Calu3 (cell line): Measurements from ENCODE around the gene DHX40. TPM values are rescaled to one million over a fixed set of nuclear protein-coding genes. Genes with fewer than 3 reads are reported as not detected.
"Not testable (repeated sequence)": the region's sequence is repeated elsewhere in the genome, so short reads cannot be mapped to it uniquely, and the experiment has no call there.

ENCODE experiments used
- BruUV-seq: library from RNA; stranded (reverse); fragments of 400-500 nt; replicated peaks from 2 replicates; lab custom pipeline; 2021; lab: Mats Ljungman, UMichigan
- CTCF ChIA-PET: fragments of 300-600 bp; sonication (Branson Sonifier 250); formaldehyde crosslinking; loops from one replicate; lab custom pipeline; 2022; ENCODE audit warnings: antibody characterized with exemption; lab: Charles Lee
- DNase-seq: peaks from one replicate; pipeline ENCODE4 v3.0.0; 2022
- H3K27ac Mint-ChIP-seq: one replicate; pipeline ENCODE4 v1.8.0; 2022; ENCODE audit warnings: mixed read lengths; ENCODE audit not compliant: unreplicated experiment
- H3K27me3 Mint-ChIP-seq: one replicate; pipeline ENCODE4 v1.8.0; 2022; ENCODE audit warnings: mixed read lengths; ENCODE audit not compliant: unreplicated experiment
- H3K36me3 Mint-ChIP-seq: one replicate; pipeline ENCODE4 v1.8.0; 2022; ENCODE audit warnings: mild to moderate bottlenecking, moderate library complexity, mixed read lengths; ENCODE audit not compliant: insufficient read depth, unreplicated experiment
- H3K4me1 Mint-ChIP-seq: one replicate; pipeline ENCODE4 v1.8.0; 2022; ENCODE audit warnings: mild to moderate bottlenecking, low read depth, mixed read lengths; ENCODE audit not compliant: unreplicated experiment
- H3K4me3 Mint-ChIP-seq: one replicate; pipeline ENCODE4 v1.8.0; 2022; ENCODE audit warnings: mild to moderate bottlenecking, low read depth, moderate library complexity, mixed read lengths; ENCODE audit not compliant: unreplicated experiment
- H3K9me3 Mint-ChIP-seq: one replicate; pipeline ENCODE4 v1.8.0; 2022; ENCODE audit warnings: low read depth, mixed read lengths; ENCODE audit not compliant: unreplicated experiment
- intact Hi-C: fragments of 100-400 bp; cut with micrococcal nuclease; formaldehyde crosslinking; loops from one replicate; pipeline ENCODE4 v1.10.0; 2022; ENCODE audit not compliant: unreplicated experiment
- total RNA-seq: library from RNA; stranded (reverse); gene quantifications from 2 replicates; pipeline ENCODE4 v1.2.3, GENCODE V29; 2022
- TF ChIP-seq, protein P1 (sequence below): fragments of 200-600 bp; IDR thresholded peaks from one replicate; pipeline ENCODE4 v1.8.0; 2022; ENCODE audit warnings: antibody characterized with exemption; ENCODE audit not compliant: unreplicated experiment

Gene DHX40
- total RNA-seq, 1 experiment from 2014 or later, result 14.9 TPM

DNA sequence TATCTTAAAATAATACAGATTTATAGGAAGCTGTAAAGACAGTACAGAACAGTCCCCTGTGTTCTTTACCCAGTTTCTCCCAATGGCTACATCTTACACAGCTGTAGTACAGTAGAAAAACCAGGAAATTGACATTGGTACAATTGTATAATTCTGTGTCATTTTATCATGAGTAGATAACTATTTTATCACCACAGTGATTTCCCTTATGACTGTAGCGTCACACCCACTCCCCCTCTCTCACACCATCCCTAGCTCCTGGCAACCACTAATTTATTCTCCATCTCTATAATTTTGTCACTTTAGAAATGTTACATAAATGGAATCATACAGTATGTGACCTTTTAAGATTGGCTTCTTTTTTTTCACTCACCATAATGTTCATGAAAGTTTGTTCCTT lies 85.2 kb downstream of the DHX40 start:
- Mint-ChIP-seq H3K9me3 (no peaks in the 10 kb centered on the region), H3K4me1 (no peaks in the 10 kb centered on the region), H3K4me3 (no peak overlapping the region), H3K27me3 (no peaks in the 10 kb centered on the region), H3K36me3 (peaks cover 70% of the 10 kb centered on the region), H3K27ac (no peak overlapping the region)
- intact Hi-C loops, result no loop called here
- BruUV-seq, result no TSS peak
- CTCF ChIA-PET, result no interaction called here
- TF ChIP-seq, protein P1, sequence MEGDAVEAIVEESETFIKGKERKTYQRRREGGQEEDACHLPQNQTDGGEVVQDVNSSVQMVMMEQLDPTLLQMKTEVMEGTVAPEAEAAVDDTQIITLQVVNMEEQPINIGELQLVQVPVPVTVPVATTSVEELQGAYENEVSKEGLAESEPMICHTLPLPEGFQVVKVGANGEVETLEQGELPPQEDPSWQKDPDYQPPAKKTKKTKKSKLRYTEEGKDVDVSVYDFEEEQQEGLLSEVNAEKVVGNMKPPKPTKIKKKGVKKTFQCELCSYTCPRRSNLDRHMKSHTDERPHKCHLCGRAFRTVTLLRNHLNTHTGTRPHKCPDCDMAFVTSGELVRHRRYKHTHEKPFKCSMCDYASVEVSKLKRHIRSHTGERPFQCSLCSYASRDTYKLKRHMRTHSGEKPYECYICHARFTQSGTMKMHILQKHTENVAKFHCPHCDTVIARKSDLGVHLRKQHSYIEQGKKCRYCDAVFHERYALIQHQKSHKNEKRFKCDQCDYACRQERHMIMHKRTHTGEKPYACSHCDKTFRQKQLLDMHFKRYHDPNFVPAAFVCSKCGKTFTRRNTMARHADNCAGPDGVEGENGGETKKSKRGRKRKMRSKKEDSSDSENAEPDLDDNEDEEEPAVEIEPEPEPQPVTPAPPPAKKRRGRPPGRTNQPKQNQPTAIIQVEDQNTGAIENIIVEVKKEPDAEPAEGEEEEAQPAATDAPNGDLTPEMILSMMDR, result no peak
- DNase-seq, result no peak

DNA sequence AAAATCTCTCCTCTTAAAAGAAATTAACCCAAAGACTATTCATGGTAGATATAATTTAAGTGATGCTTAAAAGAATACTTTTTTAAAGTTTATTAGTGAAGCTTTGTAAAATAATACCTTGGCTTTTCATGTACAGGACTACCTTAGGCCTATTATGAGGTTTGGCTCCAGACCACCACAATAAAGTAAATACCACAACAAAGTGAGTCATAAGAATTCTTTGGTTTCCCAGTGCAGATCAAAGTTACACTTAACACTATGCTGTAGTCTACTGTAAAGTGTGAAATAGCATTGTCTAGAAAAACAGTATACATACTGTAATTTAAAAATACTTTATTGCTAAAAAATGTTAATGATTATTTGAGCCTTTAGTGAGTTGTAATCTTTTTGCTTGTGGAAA lies 85.9 kb downstream of the DHX40 start:
- CTCF ChIA-PET, result no interaction called here
- no peak overlapping the region for H3K4me3 Mint-ChIP-seq
- intact Hi-C loops, result no loop called here
- TF ChIP-seq, protein P1, result no peak
- H3K27ac Mint-ChIP-seq, result no peak overlapping the region
- H3K4me1 Mint-ChIP-seq, result no peaks in the 10 kb centered on the region
- H3K36me3 Mint-ChIP-seq, result peaks cover 67% of the 10 kb centered on the region
- no peaks in the 10 kb centered on the region for H3K9me3 Mint-ChIP-seq
- DNase-seq, result no peak
- H3K27me3 Mint-ChIP-seq, result no peaks in the 10 kb centered on the region
- BruUV-seq, result no TSS peak

DNA sequence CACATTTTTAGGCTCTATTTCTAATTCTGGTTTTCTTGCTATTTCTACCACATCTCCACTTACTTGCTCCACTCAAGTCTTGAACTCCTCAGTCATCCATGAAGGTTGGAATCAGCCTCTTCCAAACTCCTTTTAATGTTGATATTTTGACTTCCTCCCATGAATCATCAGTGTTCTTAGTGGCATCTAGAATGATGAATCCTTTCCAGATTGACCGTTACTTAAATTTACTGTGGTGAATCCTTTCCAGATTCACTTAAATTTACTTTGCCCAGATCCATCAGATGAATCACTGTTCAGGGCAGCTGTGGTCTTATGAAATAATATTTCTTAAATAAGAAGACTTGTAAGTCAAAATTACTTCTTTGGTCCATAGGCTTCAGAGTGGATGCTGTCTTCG lies 86.7 kb downstream of the DHX40 start:
- TF ChIP-seq, protein P1, result no peak
- no TSS peak for BruUV-seq
- Mint-ChIP-seq H3K36me3 (peaks cover 60% of the 10 kb centered on the region), H3K27me3 (no peaks in the 10 kb centered on the region), H3K9me3 (no peaks in the 10 kb centered on the region), H3K4me1 (no peaks in the 10 kb centered on the region), H3K4me3 (no peak overlapping the region), H3K27ac (no peak overlapping the region)
- CTCF ChIA-PET, result no interaction called here
- DNase-seq, result no peak
- intact Hi-C loops, result no loop called here

DNA sequence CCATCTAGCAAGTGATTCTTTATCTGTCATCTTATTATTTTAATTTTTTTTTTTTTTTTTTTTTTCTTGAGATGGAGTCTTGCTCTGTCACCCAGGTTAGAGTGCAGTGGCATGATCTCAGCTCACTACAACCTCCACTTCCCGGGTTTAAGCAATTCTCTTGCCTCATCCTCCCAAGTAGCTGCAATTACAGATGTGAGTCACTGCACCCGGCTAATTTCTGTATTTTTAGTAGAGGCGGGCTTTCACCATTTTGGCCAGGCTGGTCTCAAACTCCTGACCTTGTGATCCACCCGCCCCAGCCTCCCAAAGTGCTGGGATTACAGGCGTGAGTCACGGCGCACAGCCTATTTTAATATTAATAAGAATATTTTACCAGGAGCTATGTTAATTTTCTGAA lies 91.2 kb downstream of the DHX40 start:
- peaks cover 56% of the 10 kb centered on the region for H3K36me3 Mint-ChIP-seq
- H3K4me3 Mint-ChIP-seq, intact Hi-C loops, BruUV-seq, H3K4me1 Mint-ChIP-seq, DNase-seq, H3K9me3 Mint-ChIP-seq, H3K27me3 Mint-ChIP-seq, H3K27ac Mint-ChIP-seq: not testable (repeated sequence)
- CTCF ChIA-PET, result interaction anchor here (0.7 kb wide), 1 partner anchor 33 kb away, joined by 5 read pairs; no protein-coding TSS in a partner anchor

Other genes starting within 250 kb of the DHX40 start
- gene YPEL2, start 234.0 kb upstream of the DHX40 start, total RNA-seq, result 2.3 and 4.1 TPM in 2 replicates
- 187 and 212 TPM in 2 replicates for gene CLTC, start 54.3 kb downstream of the DHX40 start, total RNA-seq
- 29.8 and 32.3 TPM in 2 replicates for gene PTRH2, start 141.8 kb downstream of the DHX40 start, total RNA-seq
- 306 and 315 TPM in 2 replicates for gene VMP1, start 142.0 kb downstream of the DHX40 start, total RNA-seq